CD1c-positive myeloid dendritic cell (primary cell): Measurements from ENCODE around the gene TMEM139.
"Not testable (repeated sequence)": the region's sequence is repeated elsewhere in the genome, so short reads cannot be mapped to it uniquely, and the experiment has no call there.

Experiments used
- DNase-seq: peaks from one replicate; pipeline ENCODE4 v3.0.0-alpha.2; 2016; ENCODE audit errors: extremely low spot score

The TMEM139 gene

DNA sequence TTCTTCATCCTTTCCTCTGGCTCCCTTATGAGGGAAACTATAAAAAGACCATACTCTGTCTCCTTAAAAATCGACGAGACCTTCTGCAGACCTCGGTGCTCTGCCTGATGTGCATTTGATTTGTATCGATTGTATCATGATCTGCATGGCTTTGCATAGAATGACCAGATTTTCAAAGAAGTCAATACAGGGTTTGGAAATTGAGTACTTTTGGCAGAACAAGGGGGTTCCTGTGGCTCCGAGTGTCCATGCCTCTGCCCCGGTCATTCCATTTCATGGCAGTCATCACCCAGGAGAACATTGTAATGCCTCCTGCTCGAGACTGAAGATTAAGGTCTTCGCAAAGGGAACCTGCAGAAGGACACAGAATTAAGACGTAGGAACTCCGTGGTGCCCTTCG is 4.1 kb downstream of the TMEM139 start:
- peak; percentile 20 for DNase-seq

DNA sequence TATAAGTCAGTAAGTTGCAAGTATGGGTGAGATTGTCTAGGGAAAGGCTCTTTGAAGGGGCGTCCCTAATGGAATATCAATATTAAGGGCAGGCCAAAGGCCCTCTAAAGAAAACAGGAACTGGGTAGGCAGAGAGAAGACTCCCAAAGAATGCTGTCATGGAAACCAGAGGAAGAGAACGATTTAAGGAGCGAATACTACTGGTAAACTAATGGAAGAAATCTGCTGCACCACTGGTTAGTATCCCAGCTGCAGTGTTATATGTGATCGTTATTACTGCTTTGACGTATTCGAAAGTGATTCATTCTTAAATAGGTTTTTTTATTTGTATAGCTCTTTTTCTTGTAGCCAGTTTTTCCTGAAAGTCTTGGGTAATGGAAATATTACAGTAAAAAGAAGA is 4.7 kb downstream of the TMEM139 start:
- peak; percentile 62 for DNase-seq

DNA sequence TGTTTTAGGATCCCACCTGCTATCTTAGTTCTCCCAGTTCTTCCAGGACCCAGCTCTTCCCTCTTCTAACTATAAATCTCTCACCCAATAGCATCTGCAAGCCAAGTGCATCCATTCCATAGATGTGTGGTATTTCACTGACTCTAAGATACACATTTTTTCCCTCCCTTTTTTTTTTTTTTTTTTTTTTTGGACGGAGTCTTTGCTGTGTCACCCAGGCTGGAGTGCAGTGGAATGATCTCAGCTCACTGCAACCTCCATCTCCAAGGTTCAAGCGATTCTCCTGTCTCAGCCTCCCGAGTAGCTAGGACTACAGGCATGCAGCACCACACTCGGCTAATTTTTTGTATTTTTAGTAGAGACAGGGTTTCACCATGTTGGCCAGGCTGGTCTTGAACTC is 5.1 kb downstream of the TMEM139 start:
- DNase-seq, result not testable (repeated sequence)

DNA sequence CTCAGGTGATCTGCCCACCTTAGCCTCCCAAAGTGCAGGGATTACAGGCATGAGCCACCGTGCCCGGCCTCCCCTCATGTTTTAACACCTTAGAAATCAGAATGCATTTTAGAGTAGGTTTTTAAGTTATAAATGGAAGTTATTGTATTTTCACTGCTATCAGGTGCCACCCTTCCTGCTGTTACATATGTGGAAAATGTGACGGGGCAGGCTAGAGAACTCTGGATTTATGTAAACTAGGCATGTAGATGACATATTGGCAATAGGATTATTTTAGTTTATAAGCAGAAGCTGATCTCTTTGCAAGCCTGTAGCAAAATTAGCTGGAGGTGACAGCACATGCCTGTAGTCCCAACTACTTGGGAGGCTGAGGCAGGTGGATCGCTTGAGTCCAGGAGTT is 5.5 kb downstream of the TMEM139 start:
- DNase-seq, result no peak

DNA sequence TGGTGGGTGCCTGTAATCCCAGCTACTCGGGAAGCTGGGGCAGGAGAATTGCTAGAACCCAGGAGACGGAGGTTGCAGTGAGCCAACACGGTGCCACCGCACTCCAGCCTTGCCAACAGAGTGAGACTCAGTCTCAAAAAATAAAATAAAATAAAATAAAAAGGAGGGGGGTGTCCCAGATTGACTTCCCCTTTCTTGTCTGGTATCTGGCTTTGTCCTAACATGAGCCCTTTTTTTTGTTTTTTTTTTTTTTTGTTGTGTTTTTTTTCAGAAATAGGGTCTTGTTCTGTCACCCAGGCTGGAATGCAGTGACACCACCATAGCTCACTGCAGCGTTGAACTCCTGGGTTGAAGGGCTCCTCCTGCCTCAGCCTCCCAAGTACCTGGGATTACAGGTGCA is 8.1 kb downstream of the TMEM139 start:
- no peak for DNase-seq

DNA sequence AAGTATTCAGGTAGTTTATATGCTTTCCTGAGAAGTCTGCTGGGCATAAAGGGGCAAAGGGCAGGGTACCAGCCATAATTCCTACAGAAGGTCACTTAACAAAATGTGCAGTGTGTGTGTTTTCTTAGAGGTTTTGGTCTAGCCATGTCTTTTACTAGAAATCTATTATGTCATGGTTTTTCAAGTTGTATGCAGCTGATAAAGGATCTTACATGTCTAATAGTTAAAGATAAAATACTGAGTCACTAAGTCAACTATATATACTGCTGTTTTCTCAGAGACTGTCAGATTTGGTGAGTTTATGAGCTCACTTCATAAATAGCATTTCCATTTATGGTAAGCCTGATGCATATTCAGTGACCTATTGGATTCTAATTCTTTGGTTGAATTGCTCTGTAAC is 11.1 kb downstream of the TMEM139 start:
- DNase-seq, result no peak

DNA sequence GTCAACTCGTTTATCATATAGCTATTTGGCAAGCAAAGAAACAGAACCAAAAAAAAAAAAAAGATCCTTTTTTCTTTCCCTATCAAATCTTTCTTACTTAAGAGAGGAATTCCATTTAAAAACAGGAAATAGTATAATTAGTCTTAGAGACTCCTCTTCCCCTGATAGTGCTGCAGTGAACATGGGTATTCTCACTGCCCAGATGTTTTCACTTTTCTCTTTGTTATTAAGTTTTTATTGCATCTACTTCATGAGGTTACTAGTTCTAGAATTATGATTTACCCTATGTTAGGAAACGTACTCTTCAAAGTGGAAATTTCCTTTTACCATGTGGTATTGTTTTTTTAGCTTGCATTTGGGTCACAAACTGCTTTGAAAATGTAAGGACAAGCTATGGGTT is 11.9 kb downstream of the TMEM139 start:
- no peak for DNase-seq

DNA sequence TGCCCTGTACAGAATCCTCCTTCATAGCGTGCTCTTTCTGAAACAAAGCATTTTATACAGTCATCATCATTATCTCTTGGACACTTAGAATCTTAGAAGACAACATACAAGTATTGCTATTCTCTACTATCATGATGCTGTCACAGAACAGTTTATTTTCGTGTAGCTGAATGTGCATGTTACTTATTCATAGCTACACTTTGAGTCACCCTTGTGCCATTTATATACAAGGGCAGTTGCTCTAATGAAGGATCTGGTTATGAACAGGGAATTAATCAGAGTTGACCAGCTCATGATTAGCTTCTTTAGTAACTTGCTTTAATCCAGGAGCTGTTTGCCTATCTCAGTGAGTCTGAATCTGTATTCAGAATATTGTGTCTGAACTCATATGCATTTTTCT is 14.6 kb downstream of the TMEM139 start:
- DNase-seq, result no peak

DNA sequence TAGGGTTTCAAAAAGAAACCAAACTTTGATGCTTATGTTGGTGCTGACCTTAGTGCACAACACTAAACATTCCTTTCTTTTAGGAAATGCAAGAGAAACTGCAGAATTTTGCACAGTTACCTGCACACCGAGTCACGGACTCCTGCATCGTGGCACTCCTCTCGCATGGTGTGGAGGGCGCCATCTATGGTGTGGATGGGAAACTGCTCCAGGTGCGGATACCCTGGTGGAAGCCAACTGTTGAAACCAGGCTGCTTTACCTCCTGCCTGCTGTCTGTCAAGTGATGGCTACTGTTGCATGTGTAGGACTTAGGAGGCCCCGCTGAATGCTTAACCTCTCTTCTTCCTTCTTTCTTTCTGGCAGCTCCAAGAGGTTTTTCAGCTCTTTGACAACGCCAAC is 15.1 kb downstream of the TMEM139 start:
- DNase-seq, result peak; percentile 35

DNA sequence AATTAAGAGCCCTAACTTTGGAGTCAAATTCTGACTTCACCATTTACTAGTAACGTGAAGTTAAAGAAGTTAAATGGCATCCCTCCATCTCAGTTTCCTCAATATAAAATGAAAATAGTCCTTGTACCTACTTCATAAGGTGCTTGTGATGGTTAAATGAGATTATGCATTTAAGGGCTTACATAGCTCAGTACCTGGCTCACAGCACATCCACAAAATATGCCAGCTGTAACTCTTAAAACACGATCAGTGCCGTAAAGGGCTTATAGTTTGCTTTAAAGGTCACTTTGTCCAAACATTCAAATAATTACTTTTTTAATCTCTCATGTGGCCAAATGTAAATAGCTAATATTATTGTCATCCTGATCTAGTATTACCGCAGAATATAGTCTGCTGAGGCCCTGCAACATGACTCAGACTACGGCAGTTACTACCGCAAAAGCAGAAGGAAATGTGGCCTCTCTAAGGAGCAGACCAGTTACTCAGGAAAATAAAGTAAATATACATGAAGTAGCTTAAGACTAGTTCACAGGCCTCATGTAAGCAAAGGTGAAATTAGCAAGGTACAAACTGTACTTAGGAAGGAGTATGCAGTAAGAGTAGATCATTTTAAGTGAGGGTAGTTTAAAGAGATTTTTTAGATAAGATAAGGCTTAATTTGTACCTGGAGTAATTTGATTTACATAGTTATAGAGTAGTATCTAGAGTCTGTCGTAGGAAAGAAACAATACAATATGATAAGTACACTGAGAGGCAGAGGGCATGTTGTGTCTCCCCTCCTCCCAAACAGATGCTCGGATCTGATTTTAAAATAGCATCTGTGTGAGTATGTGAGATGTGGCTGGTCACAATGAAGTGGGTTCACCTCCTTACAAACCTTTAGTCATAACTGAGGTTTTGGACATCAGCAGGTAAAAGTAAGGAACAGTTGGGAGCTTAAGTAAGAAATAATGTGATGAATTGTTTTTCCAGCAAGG is 16.5 kb downstream of the TMEM139 start:
- peak; percentile 68 for DNase-seq

DNA sequence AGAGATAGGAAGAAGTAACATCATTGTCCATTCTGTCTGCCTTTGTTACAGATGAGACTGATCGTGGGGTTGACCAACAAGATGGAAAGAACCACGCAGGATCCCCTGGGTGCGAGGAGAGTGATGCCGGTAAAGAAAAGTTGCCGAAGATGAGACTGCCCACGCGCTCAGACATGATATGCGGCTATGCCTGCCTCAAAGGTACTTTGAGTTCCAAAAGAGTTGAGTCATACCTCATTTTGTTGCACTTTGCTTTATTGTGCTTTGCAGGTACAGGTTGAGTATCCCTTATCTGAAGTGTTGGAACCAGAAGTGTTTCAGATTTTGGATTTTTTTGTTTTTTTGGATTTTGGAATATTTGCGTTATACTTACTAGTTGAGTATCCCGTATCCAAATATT is 19.0 kb downstream of the TMEM139 start:
- no peak for DNase-seq

DNA sequence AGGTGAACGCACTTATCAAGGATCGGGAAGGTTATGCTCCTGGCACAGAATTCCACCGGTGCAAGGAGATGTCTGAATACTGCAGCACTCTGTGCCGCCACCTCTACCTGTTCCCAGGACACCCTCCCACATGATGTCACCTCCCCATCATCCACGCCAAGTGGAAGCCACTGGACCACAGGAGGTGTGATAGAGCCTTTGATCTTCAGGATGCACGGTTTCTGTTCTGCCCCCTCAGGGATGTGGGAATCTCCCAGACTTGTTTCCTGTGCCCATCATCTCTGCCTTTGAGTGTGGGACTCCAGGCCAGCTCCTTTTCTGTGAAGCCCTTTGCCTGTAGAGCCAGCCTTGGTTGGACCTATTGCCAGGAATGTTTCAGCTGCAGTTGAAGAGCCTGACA is 20.2 kb downstream of the TMEM139 start:
- DNase-seq, result no peak

DNA sequence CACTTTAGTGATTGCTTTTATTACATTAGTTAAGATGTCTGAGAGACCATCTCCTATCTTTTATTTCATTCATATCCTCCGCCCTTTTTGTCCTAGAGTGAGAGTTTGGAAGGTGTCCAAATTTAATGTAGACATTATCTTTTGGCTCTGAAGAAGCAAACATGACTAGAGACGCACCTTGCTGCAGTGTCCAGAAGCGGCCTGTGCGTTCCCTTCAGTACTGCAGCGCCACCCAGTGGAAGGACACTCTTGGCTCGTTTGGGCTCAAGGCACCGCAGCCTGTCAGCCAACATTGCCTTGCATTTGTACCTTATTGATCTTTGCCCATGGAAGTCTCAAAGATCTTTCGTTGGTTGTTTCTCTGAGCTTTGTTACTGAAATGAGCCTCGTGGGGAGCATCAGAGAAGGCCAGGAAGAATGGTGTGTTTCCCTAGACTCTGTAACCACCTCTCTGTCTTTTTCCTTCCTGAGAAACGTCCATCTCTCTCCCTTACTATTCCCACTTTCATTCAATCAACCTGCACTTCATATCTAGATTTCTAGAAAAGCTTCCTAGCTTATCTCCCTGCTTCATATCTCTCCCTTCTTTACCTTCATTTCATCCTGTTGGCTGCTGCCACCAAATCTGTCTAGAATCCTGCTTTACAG is 20.8 kb downstream of the TMEM139 start:
- peak; percentile 71 for DNase-seq

DNA sequence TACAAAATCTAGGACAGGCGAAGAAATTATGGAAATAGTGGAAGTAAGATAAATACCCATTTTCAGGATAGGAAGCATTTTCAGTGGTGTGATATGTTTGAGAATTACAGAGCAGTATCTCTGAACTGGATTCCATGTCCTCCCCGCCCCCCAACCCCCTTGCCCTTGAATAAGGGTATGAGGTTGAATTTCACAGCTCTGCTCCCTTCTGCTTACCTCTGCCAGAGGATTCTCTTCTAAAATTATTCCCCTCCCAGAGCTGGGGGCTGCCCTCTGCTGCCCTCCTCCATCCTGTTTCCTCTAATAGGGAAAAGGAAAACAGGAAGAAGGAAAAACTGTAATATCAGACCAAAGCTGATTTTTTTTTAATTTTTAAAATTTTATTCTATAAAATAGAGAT is 23.9 kb downstream of the TMEM139 start:
- no peak for DNase-seq

DNA sequence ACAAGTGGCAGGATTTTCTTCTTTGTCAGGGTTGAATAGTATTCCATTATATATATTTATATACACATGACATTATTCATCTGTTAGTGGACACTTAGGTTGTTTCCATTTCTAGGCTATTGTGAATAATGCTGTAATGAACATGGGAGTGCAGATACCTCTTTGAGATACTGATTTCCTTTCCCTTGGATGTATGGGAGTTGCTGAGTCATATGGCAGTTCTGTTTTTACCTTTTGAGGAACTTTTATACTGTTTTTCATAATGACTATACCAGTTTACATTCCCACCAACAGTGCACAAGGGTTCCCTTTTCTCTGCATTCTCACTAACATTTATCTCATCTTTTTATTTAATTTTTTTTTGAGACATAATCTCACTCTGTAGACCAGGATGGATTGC is 29.4 kb downstream of the TMEM139 start:
- DNase-seq, result peak; percentile 82

DNA sequence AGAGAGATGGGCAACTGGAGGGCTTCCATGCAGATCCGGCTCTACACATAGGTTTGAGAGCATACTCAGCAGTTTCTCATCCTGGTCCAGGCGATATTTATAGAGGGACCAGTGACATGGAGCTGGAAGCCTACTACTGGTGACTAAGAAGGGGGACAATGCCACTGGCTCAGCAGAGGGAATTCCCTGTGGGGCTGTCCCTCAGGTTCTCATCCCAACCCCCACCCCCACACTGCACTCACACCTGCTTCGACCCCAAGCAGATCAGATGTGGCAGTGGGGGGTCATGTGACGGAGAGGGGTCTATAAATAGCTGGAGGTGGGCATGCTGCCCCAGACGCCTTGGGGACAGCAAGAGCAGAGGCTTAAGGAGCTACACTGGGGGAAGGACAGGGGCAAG is 31.0 kb downstream of the TMEM139 start, which contains the start of gene CLCN1:
TSS of gene CLCN1 (plus strand) at position 336 of the 400 bp plus-strand sequence. CDS start 102 bp downstream, outside the sequence.
- DNase-seq, result no peak

DNA sequence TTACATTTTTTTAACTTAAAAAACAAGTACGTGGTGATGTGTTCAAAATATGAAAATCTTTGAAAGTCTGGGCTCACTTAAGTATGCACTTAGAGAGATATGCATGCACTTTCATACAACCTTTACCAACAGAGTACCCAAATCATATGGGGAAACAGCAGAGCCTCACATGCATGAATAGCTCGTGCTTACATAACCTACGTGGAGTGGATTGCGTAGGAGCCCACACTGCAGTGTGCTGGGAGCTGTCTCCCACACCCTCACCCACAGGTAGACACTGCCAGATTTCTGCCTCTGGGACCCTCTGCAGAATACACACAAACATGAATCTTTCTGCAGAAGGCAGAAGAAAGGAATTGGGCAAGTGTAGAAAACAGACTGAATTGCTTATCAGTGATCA is 31.7 kb downstream of the TMEM139 start:
- DNase-seq, result no peak

DNA sequence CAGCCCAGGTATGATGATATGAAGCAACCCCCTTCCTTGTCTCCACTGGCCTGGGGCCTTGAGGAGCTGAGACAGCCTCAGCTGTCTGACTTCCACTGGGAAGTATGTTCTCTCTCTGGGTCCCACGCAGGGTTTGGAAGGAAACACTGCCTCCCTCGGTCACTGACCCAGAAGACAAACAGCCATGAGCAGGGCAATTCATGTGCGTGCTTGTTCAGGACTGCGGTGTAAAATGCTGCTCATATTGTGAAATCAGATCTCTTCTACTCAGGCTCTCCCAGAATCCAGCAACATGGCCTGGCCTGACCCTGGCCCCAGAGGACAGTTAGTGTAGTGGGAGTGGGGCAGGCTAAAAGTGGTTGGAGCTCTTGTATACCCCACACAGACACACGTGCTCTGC is 33.9 kb downstream of the TMEM139 start:
- DNase-seq, result peak; percentile 63

DNA sequence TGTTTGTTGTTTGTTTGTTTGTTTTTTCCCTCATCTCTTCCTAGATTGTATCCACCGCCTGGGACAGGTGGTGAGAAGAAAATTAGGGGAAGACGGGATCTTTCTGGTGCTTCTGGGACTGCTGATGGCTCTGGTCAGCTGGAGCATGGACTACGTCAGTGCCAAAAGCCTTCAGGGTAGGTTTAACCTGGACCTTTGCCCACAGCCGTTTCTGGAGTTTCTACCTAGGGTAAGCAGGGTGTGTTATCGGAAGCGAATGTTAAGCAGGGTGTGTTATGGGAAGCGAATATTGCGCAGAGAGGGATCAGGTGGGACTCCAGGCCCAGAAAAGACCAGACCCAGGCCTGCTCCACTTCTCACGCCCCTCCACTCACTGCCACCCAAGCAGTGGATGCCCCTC is 35.9 kb downstream of the TMEM139 start:
- DNase-seq, result no peak

DNA sequence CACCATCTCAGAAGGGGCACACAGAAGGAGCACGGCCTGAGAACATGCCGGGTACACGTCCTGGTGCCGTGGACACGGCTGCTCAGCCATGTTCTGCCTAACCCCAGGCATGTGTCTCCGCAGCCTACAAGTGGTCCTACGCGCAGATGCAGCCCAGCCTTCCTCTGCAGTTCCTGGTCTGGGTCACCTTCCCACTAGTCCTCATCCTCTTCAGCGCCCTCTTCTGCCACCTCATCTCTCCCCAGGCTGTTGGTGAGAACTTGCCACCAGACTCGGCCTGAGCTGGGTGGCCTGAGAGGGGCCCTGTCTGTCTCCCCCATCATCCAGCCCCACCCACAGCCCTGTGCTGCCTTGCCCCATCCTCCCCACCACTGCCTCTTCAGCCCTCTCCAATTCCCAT is 36.5 kb downstream of the TMEM139 start:
- no peak for DNase-seq

DNA sequence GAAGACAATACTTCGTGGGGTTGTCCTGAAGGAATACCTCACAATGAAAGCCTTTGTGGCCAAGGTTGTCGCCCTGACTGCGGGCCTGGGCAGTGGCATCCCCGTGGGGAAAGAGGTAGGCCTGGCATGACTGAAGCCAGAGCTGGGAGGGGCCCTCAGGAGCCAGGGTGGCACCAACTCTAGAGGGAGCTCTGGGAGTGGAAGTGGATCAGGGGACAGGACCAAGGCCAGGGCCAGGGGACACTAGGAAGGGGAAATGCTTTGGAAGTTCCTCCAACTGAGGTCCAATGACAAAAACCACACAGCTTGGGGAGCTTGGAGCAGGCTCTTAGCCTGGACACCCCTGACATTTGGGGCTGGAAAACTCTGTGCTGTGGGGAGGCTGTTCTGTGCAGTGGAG is 37.0 kb downstream of the TMEM139 start:
- DNase-seq, result peak; percentile 75

DNA sequence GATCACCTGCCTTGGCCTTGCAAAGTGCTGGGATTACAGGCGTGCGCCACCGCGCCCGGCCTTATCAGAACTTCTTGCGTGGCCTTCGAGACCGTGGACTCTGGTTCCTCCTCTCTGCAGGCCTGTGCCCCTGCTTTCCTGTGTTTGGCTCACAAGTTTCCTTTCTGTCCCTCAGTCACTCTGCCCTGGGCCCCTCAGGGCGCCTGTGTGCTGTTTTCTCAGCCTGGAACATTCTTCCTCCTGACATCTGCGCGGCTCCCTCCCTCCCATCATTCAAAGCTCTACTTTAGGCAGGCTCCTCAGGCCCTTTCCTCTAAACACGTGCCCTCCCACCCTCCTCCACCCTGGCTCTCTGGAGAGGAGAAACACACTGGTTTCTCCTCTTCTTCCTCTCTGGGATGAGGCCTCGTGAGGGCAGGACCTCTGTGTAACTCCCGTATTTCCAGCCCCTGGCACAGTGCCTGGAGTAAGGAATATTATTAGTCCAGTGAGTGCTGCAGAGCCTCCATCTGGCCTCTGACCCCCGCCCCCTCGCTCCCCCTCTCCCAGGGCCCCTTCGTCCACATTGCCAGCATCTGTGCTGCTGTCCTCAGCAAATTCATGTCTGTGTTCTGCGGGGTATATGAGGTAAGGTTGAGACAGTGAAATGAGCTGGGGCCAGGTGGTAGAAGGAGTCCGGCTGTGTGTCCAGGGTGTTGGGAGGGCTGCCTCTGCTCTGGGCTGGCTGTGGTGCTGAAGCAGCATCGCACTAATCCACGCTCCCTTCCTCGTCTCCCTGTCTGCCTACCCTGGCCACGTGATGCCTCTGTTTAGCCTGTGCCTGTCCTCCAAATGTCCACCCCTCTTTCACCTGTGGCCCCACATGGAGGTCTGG is 38.2 kb downstream of the TMEM139 start:
- no peak for DNase-seq
